ENCODE results near the gene KCNJ3. TPM values are rescaled to one million over a fixed set of nuclear protein-coding genes. Genes with fewer than 3 reads are reported as not detected.

The KCNJ3 gene
- total RNA-seq, 1 donor from 2014 or later, result 0.12 TPM

GRCh38 chr2:154901063-154901462 lies 202.6 kb downstream of the KCNJ3 start:
- TF ChIP-seq CTCF (conservative IDR thresholded peaks at IDR 0.05; ENCODE audit: low read depth, low read length), result no peak
- H3K4me3 ChIP-seq (ENCODE audit: low read depth, low read length), result no peak overlapping the region
- no peak for DNase-seq (ENCODE audit: low read depth)

Measured in epithelial cell of proximal tubule (primary cell).